GM20000 (cell line): ENCODE measurements around the gene ST3GAL3.

ENCODE experiments used
- DNase-seq: peaks from one replicate; pipeline ENCODE4 v3.0.0; 2012; ENCODE audit warnings: low spot score
- TF ChIP-seq, protein P1 (sequence below): IDR thresholded peaks from 2 replicates; pipeline ENCODE4 v1.5.1; 2012; ENCODE audit warnings: mild to moderate bottlenecking, control low read depth; ENCODE audit errors: extremely low read depth, missing control alignments

The ST3GAL3 gene

DNA sequence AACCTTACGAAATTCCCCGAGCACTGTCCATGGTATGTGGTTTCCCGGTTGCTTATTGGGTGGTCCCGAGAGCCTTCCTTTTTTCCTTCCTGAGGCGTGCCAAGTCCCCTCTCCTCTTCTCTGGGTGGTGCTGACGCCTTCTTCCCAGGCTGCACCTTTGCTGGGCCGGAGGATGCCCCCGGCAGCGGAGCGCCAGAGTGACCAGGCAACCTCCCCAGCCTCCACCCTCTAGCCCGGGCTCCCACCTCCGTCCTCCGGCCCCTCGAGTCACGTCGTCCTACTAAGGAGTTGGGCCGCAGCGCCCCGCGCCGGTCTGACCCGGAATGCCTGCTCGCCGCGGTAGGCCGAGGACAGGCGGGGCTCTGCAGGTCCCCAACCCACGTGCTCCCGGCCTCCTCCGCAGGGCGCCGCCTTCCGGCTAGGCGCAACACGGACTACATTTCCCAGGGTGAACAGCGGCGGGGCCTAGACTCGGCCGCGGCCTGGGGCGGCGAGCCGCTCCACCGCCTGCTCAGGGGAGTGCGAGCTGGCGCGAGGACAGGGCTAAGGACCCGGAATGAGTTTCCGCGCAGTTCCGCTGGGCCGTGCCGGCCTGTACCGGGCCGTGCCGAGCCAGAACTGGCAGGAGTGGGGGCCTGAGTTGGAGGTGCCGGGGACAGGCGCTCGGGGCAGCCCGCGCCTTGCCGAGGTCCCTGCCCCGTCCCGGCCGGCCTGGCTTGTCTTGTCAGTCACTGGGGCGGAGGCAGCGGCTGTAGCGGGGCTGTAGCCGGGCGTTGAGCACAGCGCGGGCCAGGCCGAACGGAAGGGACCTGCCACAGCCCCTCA, 239.1 kb downstream of the ST3GAL3 start, which contains the start of gene IPO13:
Gene IPO13 (plus strand): TSS at position 715 of the 825 bp plus-strand sequence. CDS start 651 bp downstream, outside the sequence.
- DNase-seq = peak; percentile 99
- TF ChIP-seq, protein P1, sequence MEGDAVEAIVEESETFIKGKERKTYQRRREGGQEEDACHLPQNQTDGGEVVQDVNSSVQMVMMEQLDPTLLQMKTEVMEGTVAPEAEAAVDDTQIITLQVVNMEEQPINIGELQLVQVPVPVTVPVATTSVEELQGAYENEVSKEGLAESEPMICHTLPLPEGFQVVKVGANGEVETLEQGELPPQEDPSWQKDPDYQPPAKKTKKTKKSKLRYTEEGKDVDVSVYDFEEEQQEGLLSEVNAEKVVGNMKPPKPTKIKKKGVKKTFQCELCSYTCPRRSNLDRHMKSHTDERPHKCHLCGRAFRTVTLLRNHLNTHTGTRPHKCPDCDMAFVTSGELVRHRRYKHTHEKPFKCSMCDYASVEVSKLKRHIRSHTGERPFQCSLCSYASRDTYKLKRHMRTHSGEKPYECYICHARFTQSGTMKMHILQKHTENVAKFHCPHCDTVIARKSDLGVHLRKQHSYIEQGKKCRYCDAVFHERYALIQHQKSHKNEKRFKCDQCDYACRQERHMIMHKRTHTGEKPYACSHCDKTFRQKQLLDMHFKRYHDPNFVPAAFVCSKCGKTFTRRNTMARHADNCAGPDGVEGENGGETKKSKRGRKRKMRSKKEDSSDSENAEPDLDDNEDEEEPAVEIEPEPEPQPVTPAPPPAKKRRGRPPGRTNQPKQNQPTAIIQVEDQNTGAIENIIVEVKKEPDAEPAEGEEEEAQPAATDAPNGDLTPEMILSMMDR = peak; percentile 57

DNA sequence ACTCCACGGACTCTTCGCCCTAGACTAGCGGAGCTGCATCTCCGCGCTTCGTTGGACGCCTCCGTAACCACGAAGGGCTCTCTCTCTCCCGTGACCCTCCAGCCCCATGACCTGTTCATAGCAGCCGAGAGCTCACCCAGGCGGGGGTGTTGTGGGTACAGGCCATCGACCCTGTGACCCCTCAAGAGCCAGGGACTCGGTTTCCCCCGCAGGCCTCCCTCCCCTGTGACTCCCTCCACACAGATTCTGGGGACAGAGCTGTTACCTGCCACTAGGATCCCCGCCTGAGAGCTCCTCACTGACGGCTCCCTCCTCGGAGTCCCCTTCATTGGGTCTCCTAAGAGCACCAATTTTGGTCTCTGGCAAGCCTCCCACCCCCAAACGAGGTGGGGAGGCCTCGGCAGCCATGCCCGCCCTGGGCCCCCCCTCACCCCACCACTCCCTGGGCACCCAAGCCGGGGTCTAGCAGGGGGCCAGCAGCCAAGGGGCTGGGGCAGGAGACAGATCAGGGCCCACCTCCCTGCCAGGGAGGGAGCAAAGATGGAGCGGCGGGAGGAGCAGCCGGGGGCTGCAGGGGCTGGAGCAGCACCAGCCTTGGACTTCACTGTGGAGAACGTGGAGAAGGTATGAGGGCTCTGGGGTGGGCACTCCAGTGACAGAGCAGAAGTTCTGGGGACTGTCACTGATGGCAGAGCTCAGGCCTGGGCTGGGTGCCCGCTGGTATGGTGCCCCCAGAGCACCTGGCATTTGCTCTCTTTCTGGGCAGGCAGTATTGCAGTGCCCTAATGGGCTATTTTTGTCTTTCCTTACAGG, 239.9 kb downstream of the ST3GAL3 start:
- TF ChIP-seq, protein P1 = no peak
- no peak for DNase-seq

DNA sequence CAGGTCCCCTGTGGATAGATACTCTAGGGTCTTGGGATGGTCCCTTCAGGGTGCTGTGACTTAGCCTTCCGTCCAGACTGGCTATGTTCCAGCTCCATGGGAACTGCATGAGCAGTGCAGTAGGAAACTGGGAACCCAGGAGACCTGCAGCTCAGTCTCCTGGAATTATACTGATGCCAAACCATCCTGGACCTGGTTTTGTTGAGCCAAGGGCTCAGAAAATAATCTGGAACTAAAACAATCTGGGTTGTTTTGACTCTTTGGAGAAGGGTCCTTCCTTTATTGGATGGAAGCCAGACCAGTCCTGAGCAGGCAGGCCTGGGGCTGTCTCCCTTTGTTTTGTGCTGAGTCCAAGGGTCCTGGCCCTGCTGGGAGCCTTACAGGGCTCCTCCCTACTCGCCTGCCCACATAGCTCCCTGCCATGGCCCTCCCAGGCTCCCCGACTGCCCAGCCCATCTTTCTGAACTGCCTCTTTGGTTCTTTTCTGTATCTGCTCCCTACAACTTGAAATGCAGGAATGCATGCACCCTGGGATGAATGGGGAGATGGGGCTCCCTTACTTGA, 240.6 kb downstream of the ST3GAL3 start:
- no peak for DNase-seq
- TF ChIP-seq, protein P1 = no peak

DNA sequence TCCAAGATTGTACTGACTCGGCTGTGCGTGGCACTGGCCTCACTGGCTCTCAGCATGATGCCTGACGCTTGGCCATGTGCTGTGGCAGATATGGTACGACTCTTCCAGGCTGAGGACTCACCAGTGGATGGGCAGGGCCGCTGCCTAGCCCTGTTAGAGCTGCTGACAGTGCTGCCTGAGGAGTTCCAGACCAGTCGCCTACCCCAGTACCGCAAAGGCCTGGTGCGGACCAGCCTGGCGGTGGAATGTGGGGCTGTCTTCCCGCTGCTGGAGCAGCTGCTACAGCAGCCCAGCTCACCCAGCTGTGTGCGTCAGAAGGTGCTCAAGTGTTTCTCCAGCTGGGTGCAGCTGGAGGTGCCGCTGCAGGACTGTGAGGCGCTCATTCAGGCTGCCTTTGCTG, 242.3 kb downstream of the ST3GAL3 start:
- DNase-seq = no peak
- TF ChIP-seq, protein P1 = no peak

DNA sequence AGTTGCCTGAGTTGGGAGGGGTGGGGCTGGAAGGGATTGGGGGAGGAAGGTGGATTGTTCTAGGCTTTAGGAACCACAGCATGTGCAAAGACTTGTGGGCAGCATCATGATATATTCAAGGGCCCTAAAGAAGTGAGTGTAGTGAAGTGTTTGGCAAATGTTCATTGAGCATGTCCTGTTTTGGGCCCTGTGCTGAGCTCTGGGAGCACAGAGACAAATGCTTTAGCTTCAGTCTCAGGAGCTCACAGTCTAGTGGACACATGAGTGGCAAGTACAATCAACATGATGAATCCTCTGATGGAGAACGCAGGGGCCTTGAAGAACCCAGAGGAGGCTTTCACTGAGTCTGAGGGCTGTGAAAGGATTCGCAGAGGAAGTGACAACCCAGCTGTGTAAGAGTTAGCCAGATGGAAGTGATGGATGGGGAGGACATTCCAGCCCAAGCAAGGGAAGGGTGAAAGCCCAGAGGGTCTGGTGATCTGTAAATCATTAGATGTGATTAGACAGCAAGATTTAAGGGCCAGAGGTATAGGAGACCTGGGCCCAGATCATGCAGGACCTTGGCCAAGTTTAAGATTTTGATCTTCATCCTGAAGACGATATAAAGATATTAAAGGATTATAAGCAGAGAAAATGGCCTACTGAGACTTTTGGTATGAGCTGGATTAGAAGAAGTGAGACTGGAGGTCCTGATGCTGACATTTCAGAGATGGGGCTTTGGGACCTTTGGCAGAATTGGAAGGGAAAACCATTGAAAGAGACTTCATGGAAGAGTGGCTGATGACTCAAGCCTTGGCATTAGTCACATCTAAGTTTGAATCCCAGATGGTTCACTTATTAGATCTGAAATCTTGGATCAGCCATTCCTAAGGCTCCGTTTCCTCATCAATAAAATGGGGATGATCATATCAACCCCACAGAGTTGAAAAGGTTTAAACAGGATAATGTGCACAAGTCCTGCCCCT, 244.0 kb downstream of the ST3GAL3 start:
- TF ChIP-seq, protein P1 = no peak
- no peak for DNase-seq

DNA sequence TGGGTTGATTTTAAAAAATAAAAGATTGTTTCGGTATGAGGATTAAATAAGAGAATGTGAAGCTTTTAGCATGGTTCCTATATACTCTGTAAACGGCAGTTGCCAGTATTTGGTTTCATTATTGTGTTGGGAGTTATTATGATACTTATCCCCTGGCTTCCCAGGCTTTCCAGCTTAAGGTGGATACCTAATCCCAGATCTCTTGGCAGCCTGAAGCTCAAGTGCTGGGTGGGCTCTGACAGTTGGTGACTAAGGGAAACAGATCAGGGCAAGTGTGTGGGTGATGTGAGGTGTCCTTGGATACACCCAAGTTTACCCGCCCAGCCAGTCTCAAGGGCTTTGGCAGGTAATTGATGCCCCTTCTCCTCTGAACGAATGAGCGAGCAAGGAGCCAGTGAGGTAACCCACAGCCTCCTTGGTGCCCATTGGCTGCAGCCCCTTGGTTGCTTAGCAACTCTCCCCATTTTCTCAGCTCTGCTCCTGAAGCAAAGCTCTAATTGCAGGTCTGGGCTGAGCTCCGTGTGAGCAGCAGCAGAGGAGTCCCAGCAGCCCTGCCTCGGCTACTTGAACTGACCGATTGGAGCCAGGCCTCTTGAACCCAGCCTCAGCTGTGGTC, 245.5 kb downstream of the ST3GAL3 start:
- TF ChIP-seq, protein P1 = no peak
- no peak for DNase-seq
